Inflammatory macrophage (primary cell): ENCODE measurements around the gene RGS10.

Experiments
- DNase-seq, 2 donors: peaks; one replicate each; pipeline ENCODE4 v3.0.0-alpha.2; 2020 to 2022

RGS10 gene

DNA sequence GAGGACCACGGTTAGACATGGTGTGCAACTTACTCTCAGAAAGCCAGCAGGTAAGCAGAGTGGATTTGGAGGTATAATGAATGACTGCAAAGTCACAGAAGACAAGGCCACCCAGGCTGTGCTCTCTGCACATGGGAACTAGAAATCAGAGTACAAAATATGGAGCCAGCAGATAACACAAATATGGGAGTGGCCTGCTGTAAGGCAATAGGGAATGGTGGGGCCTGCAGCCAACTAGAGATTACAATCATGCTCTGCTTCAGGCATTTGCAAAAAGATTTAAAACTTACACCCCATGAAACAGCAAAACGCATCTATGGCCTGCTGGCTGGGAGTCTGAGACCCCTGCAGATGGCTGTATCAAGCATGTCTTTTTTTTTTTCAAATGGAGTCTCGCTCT lies 47.0 kb downstream of the RGS10 start:
- no peak for DNase-seq

- no peak for DNase-seq
Observed at GRCh38 chr10:119495021-119495505, 47.5 kb downstream of the RGS10 start.

GRCh38 chr10:119494236-119495020 lies 48.1 kb downstream of the RGS10 start:
- DNase-seq, result no peak

DNA sequence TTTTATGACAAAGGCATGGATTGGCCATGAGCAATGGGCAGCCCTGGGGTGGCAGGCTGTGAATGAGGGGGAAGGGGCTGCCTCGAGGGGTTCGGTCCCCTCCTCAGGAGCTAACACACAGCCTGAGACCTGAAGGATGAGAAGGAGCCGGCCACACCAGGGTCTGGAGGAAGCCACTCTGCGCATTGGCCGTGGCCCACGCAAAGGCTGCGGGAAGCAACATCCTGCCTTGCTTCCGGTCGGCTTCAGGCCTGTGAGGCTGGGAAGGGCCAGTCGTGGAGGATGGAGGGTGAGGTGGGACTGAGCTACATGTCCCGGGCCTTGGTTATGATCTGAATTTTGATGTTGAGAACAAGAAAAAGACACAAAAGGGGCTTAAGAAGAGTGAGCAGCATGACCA lies 49.4 kb downstream of the RGS10 start:
- peak in 1 of 2 donors; percentile 25 for DNase-seq

DNA sequence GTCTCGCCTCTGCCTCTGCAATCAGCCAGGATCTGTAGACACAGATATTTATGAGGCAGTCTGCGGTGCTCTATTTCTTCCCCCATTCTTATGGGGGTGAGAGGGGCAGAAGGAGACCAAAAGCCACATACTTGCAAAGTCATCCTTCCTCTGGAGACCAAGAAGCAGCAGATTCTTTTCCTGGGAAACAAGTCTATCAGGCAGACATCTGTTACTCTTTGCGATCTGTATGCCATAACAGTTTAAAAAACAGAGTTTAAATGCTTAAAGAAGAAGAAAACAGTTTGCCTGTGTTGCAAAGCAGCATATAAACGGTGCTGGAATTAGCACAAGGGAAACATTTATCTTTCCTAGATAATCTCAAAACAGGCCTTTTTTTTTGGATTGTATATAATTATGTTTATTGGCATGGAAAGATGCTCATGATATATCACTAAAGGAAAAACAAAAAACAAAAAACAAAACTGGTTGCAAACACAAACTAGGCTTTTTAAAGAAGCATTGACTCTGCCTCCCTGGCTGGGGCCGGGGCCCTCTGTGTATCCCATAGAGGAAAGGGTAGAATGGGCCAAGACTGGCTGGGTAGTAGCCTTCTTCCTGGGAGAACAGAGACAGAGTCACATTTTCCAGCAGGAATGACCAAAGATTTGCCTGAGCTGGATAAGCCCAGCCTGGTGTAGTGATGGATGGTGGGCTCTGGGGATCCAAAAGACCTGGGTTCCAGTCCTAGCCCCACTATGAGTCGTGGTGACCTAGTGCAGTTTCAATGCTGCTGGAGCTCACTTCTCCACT lies 50.4 kb downstream of the RGS10 start:
- DNase-seq, result no peak

DNA sequence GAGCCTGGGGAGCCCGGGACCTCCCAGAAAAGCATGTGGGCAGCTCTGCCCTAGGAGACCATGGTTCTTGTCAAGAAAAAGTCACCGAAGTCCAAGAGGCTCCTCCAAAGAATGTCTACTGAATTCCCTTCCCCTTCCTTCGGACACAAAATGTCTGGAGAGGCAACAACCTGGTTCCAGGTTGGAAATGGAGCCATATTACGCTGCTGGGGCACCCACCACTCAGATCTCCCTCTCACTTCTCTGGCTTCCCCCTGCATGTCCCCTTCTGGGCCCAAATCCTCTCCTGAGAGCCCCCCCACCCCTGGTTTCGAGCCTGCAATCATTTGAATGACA lies 52.6 kb downstream of the RGS10 start:
- DNase-seq, result no peak

- no peak for DNase-seq
Observed at GRCh38 chr10:119488675-119489074, 53.8 kb downstream of the RGS10 start.

- DNase-seq, result no peak
Observed at GRCh38 chr10:119483839-119484238, 58.7 kb downstream of the RGS10 start.

DNA sequence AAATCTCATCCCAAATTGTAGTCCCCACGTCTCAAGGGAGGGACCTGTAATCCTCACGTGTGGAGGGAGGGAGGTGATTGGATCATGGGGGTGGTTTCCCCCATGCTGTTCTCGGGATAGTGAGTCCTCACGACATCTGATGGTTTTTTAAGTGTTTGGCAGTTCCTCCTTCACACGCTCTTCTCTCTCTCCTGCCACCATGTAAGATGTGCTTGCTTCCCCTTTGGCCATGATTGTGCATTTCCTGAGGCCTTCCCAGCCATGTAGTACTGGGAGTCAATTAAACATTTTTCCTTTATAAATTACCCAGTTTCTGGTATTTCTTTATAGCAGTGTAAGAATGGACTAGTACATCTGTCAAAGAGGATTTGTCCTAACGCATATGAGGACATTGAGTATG lies 59.5 kb downstream of the RGS10 start:
- peak; percentile 13 to 33 for DNase-seq

- no peak for DNase-seq
Observed at GRCh38 chr10:119481781-119482426, 60.6 kb downstream of the RGS10 start.

GRCh38 chr10:119480667-119481066 lies 61.9 kb downstream of the RGS10 start:
- DNase-seq, result no peak

DNA sequence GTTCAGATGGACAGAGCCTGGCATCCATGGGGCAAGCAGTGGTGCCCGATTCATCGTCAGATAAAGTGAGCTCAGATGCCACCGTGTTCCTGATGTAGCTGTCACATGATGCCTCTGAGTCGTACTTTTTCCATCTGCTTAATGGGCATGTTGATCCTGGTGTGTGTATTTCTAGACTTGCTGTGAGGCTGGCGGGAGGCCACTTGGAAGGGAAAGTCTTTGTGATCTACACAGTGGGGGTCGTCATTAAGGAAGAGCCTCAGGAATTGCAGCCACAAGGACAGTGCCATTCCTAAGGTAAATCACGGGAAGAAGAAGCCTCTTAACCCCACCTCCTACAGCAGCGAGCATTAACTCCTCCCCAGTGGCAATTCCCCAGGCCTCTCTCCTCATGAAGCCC lies 63.0 kb downstream of the RGS10 start:
- no peak for DNase-seq

DNA sequence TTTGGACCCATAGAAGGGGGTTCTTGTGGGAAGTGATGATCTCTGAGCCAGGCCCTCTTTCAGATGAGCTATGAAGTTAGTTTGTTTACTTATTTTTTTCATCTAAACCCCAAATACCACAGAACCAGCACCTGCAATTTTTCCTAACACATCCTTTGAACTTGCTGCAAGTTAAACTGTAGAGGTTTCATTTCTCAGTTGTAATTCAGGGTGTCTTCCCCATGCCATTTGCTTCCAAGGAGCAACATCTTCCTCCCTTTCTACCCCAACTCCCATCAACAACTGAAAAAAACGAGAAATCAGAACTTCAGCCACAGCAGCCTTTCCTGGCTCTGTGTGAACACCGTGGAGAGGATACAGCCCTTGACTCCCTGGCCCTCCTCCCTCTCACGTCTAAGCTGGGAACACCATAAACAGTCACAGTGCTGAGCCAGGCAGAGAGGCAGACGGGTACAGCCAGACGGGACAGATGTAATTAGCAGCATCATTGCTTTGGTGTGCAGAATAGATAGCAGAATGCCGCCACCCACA lies 63.6 kb downstream of the RGS10 start:
- DNase-seq, result no peak

DNA sequence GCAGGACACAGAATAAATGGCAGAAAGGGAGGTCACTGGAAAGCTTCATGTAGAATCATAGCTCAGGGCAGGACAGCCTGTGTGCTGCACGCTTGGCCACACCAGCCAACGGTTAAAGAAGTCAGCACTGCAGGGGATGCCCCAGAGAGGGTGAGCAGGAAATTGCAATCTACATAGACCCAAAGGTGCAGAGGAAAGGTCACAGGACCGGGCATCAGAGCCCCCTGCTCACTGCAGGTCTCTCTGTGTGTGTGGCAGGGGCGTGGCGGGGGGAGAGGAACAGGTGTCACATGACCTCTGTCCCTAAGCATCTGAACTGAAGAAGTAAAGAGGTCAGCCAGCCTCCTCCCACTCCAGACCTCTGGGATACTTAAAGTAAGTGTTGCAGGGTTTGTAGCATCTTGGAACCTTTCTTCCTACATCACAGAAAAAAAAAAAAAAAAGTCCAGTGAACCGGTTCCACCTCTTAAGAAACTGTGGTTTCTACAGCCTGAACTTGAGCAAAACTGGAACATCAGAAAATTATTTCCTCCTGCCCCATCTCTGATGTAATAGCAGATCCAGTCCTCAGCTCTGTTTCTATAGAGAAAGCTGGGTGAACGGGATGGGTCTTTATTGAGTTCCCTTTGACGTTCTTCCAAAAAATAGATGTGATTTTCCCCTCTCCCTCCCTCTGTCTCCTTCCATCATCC lies 64.3 kb downstream of the RGS10 start:
- peak; percentile 17 to 45 for DNase-seq

GRCh38 chr10:119477444-119477843 lies 65.1 kb downstream of the RGS10 start:
- no peak for DNase-seq

- DNase-seq, result no peak
Observed at GRCh38 chr10:119474606-119475005, 67.9 kb downstream of the RGS10 start.

DNA sequence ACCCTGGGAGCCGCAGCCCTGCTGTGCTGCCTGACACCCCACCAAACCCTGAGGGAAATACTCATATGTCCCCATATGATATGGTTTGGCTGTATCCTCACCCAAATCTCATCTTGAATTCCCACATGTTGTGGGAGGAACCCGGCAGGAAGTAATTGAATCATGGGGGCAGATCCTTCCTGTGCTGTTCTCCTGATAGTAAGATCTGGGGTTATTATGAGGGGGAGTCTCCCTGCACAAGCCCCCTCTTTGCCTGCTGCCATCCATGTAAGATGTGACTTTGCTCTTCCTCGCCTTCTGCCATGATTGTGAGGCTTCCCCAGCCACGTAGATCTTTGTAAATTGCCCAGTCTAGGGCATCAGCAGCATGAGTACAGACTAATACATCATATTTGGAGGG lies 68.7 kb downstream of the RGS10 start:
- DNase-seq, result no peak

- DNase-seq, result no peak
Observed at GRCh38 chr10:119470920-119471702, 71.4 kb downstream of the RGS10 start.

DNA sequence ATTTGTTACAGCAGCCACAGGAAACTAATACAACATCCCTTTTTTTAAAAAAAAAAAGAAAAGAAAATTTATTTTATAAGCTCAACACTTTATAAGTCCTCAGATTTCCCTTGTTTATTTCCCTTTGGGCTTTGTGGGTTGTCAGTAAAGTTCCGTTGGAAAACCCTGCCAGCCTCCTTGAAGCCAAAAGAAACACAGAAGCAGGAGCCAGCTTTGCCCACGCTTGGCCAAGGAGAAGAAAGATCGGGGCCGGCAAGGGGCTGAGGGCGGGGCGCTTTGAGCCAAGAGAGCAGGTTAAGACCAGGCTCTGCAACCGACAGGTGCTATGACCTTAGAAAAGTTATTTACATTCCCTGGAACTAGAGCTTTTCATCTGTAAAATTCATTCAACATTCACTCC lies 72.7 kb downstream of the RGS10 start:
- DNase-seq, result no peak

- DNase-seq, result no peak
Observed at GRCh38 chr10:119469325-119469707, 73.2 kb downstream of the RGS10 start.

- no peak for DNase-seq
Observed at GRCh38 chr10:119468542-119469324, 73.8 kb downstream of the RGS10 start.
